ENCODE results near the gene TNFSF4. TPM values are rescaled to one million over a fixed set of nuclear protein-coding genes. Genes with fewer than 3 reads are reported as not detected.

The TNFSF4 gene
- 1 to 10 TPM in 1 of 5 donors, under 1 TPM in 1, not detected in 3; 0.14 to 2.2 TPM for total RNA-seq
- polyA plus RNA-seq = under 1 TPM in 2 of 3 donors, not detected in 1; 0.50 to 0.62 TPM
- long read RNA-seq, donor 1 = 0 reads
- long read RNA-seq, donor 2 = 0 reads
- long read RNA-seq, donor 3 = 0 reads
- long read RNA-seq, donor 4 = 0 reads
- long read RNA-seq, donor 5, partial matches to known transcripts = 0 of 1 reads
- long read RNA-seq, donor 5, other reads (novel, unspliced or antisense) = 0 of 1 reads
- long read RNA-seq, donor 6 = 0 reads
- long read RNA-seq, donor 7, partial matches to known transcripts = 0 of 1 reads
- long read RNA-seq, donor 7, other reads (novel, unspliced or antisense) = 0 of 1 reads
- long read RNA-seq, donor 8, partial matches to known transcripts = 0 of 1 reads
- long read RNA-seq, donor 8, other reads (novel, unspliced or antisense) = 0 of 1 reads
- long read RNA-seq, donor 9 = 0 reads
- long read RNA-seq, donor 10 = 0 reads

GRCh38 chr1:173206816-173207568, at the start of gene TNFSF4:
Gene TNFSF4 (minus strand): TSS chr1:173207331. CDS start chr1:173207176, 155 bp downstream.
- peak within 1 kb of the TSS in 4 of 5 donors; percentile 1 to 49 (median 29) for H3K27ac ChIP-seq
- WGBS, 5 donors = 4 to 20% (median 16%) methylated on average over 11 of the region's 11 CpGs
- intact Hi-C loops (cut with DNase I; ENCODE audit: low total_unique reads) = no loop called here

DNA sequence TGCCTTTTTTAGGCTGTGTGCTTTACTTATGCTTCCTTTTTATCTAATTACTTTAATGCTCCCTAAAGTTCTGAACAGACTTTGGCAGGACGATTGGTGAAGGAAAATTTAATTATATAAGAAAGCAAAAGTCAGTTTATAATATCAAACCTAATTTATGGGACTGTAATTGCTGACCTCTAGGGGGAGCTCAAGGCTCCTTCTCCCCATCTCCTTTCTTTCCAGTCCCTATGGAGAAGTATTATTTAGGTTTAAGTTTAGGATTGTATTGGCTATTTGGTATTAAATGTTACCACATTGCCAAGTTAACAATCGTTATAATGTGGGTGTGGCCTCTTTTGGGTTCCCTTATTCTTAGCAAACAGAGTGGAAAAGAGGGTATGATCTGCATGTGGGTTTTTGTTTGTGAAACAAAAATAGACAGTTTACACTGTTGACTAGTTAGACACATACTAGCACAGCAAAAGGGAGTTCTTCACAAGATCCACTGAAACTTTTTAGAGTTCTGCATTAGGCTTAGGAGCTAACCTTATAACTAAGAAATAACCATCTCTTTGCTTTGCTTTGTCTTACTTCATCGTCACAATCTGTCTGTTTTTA, 48.2 kb upstream of the TNFSF4 start:
- H3K36me3 ChIP-seq = no peaks in the 10 kb centered on the region
- H3K9me3 ChIP-seq = peaks cover 0 to 7% (median 3%) of the 10 kb centered on the region in 4 donors
- no peaks in the 10 kb centered on the region for H3K4me1 ChIP-seq
- TF ChIP-seq, protein P1, sequence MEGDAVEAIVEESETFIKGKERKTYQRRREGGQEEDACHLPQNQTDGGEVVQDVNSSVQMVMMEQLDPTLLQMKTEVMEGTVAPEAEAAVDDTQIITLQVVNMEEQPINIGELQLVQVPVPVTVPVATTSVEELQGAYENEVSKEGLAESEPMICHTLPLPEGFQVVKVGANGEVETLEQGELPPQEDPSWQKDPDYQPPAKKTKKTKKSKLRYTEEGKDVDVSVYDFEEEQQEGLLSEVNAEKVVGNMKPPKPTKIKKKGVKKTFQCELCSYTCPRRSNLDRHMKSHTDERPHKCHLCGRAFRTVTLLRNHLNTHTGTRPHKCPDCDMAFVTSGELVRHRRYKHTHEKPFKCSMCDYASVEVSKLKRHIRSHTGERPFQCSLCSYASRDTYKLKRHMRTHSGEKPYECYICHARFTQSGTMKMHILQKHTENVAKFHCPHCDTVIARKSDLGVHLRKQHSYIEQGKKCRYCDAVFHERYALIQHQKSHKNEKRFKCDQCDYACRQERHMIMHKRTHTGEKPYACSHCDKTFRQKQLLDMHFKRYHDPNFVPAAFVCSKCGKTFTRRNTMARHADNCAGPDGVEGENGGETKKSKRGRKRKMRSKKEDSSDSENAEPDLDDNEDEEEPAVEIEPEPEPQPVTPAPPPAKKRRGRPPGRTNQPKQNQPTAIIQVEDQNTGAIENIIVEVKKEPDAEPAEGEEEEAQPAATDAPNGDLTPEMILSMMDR (IDR thresholded peaks at IDR 0.05) = peak in 3 of 7 experiments; percentile 24 to 63 (median 46)
- TF ChIP-seq POLR2A (IDR thresholded peaks at IDR 0.05) = no peak
- DNase-seq = peak in 1 of 2 donors; percentile 42
- no peaks in the 10 kb centered on the region for H3K27me3 ChIP-seq
- no peak overlapping the region for H3K4me3 ChIP-seq
- WGBS, 5 donors = 34 to 40% (median 35%) methylated on average over 3 of the region's 3 CpGs
- no peak overlapping the region for H3K27ac ChIP-seq
- intact Hi-C loops (cut with DNase I; ENCODE audit: low total_unique reads) = no loop called here

More at GRCh38 chr1:173206816-173207568, at the start of gene TNFSF4:
- H3K9me3 ChIP-seq = no peaks in the 10 kb centered on the region
- peak in 1 of 2 donors; percentile 39 for DNase-seq
- H3K27me3 ChIP-seq = no peaks in the 10 kb centered on the region
- H3K4me1 ChIP-seq = peaks cover 16 to 60% (median 37%) of the 10 kb centered on the region in 4 donors
- H3K4me3 ChIP-seq = peak within 1 kb of the TSS in 3 of 4 donors; percentile 5 to 24 (median 18)
- no peaks in the 10 kb centered on the region for H3K36me3 ChIP-seq
- TF ChIP-seq POLR2A (IDR thresholded peaks at IDR 0.05) (no peak), EP300 (IDR thresholded peaks at IDR 0.05) (no peak), POLR2AphosphoS5 (IDR thresholded peaks at IDR 0.05) (no peak)
- TF ChIP-seq, protein P1 (IDR thresholded peaks at IDR 0.05) = no peak

DNA sequence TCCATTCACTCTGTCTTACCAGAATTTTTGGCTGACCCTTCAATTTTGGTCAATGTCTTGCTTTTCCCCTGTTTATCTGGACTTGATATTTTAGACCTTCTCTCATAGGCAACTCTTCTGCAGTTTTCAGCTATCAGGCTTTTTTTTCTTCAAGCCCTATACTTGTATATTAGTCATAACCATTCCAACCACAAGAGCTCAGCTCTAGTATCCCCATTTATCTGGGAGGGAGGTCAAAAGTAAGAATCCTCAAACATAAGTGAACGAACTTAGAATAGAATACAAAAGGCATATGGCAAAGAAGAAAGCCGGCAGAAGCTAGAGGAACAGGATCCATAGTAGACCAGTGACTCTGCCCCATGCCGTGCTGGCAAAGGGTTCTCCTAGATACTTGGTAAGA, 45.9 kb upstream of the TNFSF4 start:
- intact Hi-C loops (cut with DNase I; ENCODE audit: low total_unique reads) = no loop called here
- 87 to 98% (median 93%) methylated on average over 3 of the region's 3 CpGs for WGBS, 5 donors

More for the DNA sequence above, 45.9 kb upstream of the TNFSF4 start:
- H3K27ac ChIP-seq = no peak overlapping the region
- no peaks in the 10 kb centered on the region for H3K9me3 ChIP-seq
- H3K4me3 ChIP-seq = no peak overlapping the region
- peaks cover 0 to 7% (median 0%) of the 10 kb centered on the region in 4 donors for H3K4me1 ChIP-seq
- TF ChIP-seq POLR2AphosphoS5 (IDR thresholded peaks at IDR 0.05) (no peak), POLR2A (IDR thresholded peaks at IDR 0.05) (no peak), EP300 (IDR thresholded peaks at IDR 0.05) (no peak)
- TF ChIP-seq, protein P1 (IDR thresholded peaks at IDR 0.05) = no peak
- no peak for DNase-seq
- no peaks in the 10 kb centered on the region for H3K27me3 ChIP-seq
- H3K36me3 ChIP-seq = no peaks in the 10 kb centered on the region
